Fibroblast of the aortic adventitia (primary cell): ENCODE measurements around the gene ESYT2. TPM values are rescaled to one million over a fixed set of nuclear protein-coding genes. Genes with fewer than 3 reads are reported as not detected.
"Not testable (repeated sequence)": the region's sequence is repeated elsewhere in the genome, so short reads cannot be mapped to it uniquely, and the experiment has no call there.

Experiments
- DNase-seq: peaks from one replicate; pipeline ENCODE4 v3.0.0-alpha.2; 2010; ENCODE audit warnings: low read depth
- H3K4me3 ChIP-seq: 2 replicates; pipeline ENCODE4 v1.5.1; 2011; ENCODE audit warnings: low read depth, mild to moderate bottlenecking, control low read depth, low read length, moderate library complexity
- CTCF ChIP-seq: IDR thresholded peaks from 2 replicates; pipeline ENCODE4 v1.5.1; 2011; ENCODE audit warnings: mild to moderate bottlenecking, low read length, control low read depth, inconsistent platforms; ENCODE audit not compliant: insufficient read depth
- total RNA-seq: library from RNA; depleted of rRNA; stranded (reverse); fragments of >200 nt; gene quantifications from 2 replicates; pipeline ENCODE4 v1.2.3, GENCODE V29; 2012; ENCODE audit warnings: low replicate concordance

Gene ESYT2
- total RNA-seq, 1 donor, result 105 TPM

GRCh38 chr7:158702196-158702595, 127.1 kb downstream of the ESYT2 start:
- H3K4me3 ChIP-seq, result no peak overlapping the region
- no peak for DNase-seq

GRCh38 chr7:158700008-158700407, 129.3 kb downstream of the ESYT2 start:
- no peak for TF ChIP-seq CTCF
- H3K4me3 ChIP-seq, result no peak overlapping the region
- DNase-seq, result no peak

More at GRCh38 chr7:158702196-158702595, 127.1 kb downstream of the ESYT2 start:
- no peak for TF ChIP-seq CTCF

GRCh38 chr7:158699341-158699740, 130.0 kb downstream of the ESYT2 start:
- TF ChIP-seq CTCF, result no peak
- H3K4me3 ChIP-seq, result no peak overlapping the region
- no peak for DNase-seq

- DNase-seq, result no peak
- H3K4me3 ChIP-seq, result no peak overlapping the region
- TF ChIP-seq CTCF, result no peak
These were observed 130.6 kb downstream of the ESYT2 start for GRCh38 chr7:158698657-158699195.

- not testable (repeated sequence) for DNase-seq, H3K4me3 ChIP-seq
These were observed 131.7 kb downstream of the ESYT2 start for GRCh38 chr7:158697597-158697996.

- no peak overlapping the region for H3K4me3 ChIP-seq
- peak; percentile 87 for DNase-seq
- TF ChIP-seq CTCF, result peak; percentile 71
These were observed 133.4 kb downstream of the ESYT2 start for GRCh38 chr7:158695726-158696452.

GRCh38 chr7:158695056-158695455, 134.3 kb downstream of the ESYT2 start:
- no peak overlapping the region for H3K4me3 ChIP-seq
- no peak for TF ChIP-seq CTCF
- DNase-seq, result no peak
